Measurements from ENCODE around the gene VENTX.

VENTX gene

DNA sequence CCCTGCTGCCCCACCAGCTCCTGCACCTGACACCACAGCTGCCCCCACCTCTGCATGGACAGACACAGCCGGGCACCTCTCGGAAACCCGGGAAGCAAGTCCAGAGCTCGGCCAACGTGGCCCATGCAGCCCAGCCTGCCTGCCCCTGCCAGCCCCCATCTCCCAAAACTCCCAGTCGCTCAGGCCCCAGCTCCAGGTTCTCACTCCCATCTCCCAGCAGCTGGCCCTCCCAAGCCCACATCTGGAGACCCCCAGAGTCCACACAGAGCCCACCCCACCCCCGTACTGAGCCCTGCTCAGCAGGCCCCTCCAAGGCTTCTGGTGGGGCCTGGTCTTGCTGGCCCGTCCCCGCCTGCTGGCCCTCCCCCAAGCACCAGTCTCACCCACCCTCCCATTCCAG, 39.9 kb upstream of the VENTX start:
- Histone ChIP-seq H3K4me1 (ENCODE audit: control insufficient read depth, insufficient read depth, low read length) (no peaks in the 10 kb centered on the region), H3K27me3 (ENCODE audit: control insufficient read depth, insufficient read depth, low read length) (no peaks in the 10 kb centered on the region), H3K4me3 (ENCODE audit: low read depth, low read length) (no peak overlapping the region), H3K9me3 (ENCODE audit: control insufficient read depth, insufficient read depth, low read length) (no peaks in the 10 kb centered on the region), H3K9ac (ENCODE audit: low read depth, low read length) (no peak overlapping the region), H3K36me3 (ENCODE audit: control insufficient read depth, insufficient read depth, low read length) (peaks cover 15% of the 10 kb centered on the region)

DNA sequence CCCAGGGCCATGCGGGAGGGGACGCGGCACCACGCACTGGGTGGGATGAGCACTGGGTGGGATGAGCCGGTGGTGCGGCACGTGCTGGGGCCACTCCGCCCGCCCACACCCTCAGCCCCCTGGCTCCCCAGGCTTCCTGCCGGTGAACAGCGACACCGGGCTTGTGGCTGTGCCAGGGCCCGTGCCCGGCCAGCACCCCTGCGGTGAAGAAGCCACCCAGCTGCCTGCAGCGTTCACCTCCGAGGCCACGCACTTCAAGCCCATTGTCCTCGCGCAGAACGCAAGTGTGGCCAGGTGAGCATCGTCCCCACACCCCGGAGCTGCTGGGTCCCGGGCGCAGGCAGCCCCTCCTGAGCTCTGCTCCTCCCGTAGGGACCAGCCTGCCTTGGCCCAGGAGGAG, 39.4 kb upstream of the VENTX start:
- H3K9me3 ChIP-seq (ENCODE audit: control insufficient read depth, insufficient read depth, low read length) = no peaks in the 10 kb centered on the region

DNA sequence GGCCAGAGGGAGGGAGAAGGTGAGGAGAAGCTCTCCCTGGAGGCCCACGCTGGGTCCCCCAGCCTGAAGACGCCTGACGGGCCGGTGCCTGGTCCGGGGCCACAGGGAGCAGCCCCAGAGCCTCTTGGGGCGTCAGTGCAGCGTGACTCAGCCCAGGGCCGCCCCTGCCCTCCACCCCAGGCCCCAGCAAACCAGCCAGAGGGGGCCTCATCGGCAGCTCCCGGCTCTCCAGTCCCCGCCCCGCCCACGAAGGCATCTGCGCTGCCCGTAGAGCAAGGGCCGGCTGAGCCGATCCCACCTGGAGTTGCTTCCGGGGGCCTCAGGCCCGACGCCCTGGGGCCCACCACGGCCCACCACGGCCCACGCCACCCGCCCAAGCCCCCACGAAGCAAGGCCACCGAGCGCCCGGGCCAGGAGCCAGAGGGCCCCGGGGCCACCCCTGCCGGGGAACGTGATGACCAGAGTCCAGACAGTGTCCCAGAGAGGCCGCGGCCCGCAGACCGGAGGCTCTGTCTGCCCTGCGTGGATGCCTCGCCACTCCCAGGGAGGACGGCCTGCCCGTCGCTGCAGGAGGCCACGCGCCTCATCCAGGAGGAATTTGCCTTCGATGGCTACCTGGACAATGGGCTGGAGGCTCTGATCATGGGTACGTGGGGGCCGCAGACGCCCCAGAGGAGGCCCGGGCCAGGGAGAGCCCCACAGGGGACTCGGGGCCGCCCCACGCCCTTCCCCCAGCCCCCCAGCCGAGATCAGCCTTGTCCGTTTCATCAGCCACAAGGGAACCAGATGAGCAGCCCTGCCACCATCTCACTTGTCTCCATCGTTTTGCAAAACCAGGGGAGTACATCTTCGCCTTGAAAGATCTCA, 38.8 kb upstream of the VENTX start:
- Histone ChIP-seq H3K4me1 (ENCODE audit: control insufficient read depth, insufficient read depth, low read length) (no peaks in the 10 kb centered on the region), H3K4me3 (ENCODE audit: low read depth, low read length) (no peak overlapping the region), H3K27me3 (ENCODE audit: control insufficient read depth, insufficient read depth, low read length) (no peaks in the 10 kb centered on the region), H3K9me3 (ENCODE audit: control insufficient read depth, insufficient read depth, low read length) (no peaks in the 10 kb centered on the region), H3K36me3 (ENCODE audit: control insufficient read depth, insufficient read depth, low read length) (peaks cover 15% of the 10 kb centered on the region), H3K9ac (ENCODE audit: low read depth, low read length) (no peak overlapping the region)

More for the DNA sequence above, 39.4 kb upstream of the VENTX start:
- Histone ChIP-seq H3K4me3 (ENCODE audit: low read depth, low read length) (no peak overlapping the region), H3K36me3 (ENCODE audit: control insufficient read depth, insufficient read depth, low read length) (peaks cover 15% of the 10 kb centered on the region), H3K27me3 (ENCODE audit: control insufficient read depth, insufficient read depth, low read length) (no peaks in the 10 kb centered on the region), H3K4me1 (ENCODE audit: control insufficient read depth, insufficient read depth, low read length) (no peaks in the 10 kb centered on the region), H3K9ac (ENCODE audit: low read depth, low read length) (no peak overlapping the region)

DNA sequence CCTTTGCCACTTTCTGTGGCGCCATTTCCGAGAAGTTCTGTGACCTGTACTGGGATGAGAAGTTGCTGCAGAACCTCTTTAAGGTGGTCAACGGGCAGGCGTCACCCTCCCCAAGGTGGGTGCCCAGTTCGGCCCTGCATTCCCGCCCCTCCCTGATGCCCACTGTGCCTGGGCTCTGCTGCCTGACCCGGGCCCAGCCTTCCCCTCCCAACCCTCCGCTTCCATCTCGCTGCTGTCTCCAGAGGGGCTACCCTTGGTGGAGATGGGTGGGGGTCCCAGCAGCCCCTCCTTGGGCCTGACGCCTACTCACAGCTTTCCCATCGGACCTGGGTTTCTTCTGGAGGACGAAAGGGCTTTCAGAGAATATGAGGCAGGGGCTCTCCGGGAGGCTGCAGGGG, 38.2 kb upstream of the VENTX start:
- Histone ChIP-seq H3K4me3 (ENCODE audit: low read depth, low read length) (no peak overlapping the region), H3K27me3 (ENCODE audit: control insufficient read depth, insufficient read depth, low read length) (no peaks in the 10 kb centered on the region), H3K9me3 (ENCODE audit: control insufficient read depth, insufficient read depth, low read length) (no peaks in the 10 kb centered on the region), H3K4me1 (ENCODE audit: control insufficient read depth, insufficient read depth, low read length) (no peaks in the 10 kb centered on the region), H3K9ac (ENCODE audit: low read depth, low read length) (no peak overlapping the region), H3K36me3 (ENCODE audit: control insufficient read depth, insufficient read depth, low read length) (peaks cover 18% of the 10 kb centered on the region)

DNA sequence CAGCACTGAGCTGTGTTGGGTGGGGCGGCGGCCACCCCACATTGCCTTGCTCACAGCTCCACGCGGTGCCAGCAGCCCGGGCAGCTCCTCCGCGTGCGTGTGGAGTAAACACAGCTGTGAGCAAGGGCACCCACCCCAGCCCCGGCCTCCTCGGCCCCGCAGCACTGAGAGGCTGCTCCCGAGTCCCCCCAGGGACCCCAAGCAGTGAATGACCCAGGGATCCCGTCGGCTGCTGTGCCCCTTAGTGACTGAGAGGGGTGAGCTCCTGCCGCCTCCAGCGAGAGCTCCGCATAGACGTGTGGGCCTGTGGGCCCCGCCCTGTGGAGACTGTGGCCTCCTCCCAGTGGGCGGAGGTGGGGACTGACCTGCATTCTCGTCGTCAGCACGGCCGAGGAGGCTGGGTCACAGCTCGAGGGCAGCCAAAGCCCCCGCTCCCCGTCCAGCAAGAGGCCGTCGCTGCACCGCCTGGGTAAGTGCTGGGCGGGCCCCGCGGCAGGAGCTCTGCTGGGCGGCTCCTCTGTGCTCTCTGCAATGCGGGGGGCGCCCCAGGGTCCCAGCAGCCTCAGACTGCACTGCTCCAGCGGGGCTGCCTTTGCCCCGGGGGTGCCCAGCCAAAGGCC, 37.6 kb upstream of the VENTX start:
- Histone ChIP-seq H3K9me3 (ENCODE audit: control insufficient read depth, insufficient read depth, low read length) (no peaks in the 10 kb centered on the region), H3K9ac (ENCODE audit: low read depth, low read length) (no peak overlapping the region), H3K4me1 (ENCODE audit: control insufficient read depth, insufficient read depth, low read length) (no peaks in the 10 kb centered on the region), H3K36me3 (ENCODE audit: control insufficient read depth, insufficient read depth, low read length) (peaks cover 18% of the 10 kb centered on the region), H3K4me3 (ENCODE audit: low read depth, low read length) (no peak overlapping the region), H3K27me3 (ENCODE audit: control insufficient read depth, insufficient read depth, low read length) (no peaks in the 10 kb centered on the region)

DNA sequence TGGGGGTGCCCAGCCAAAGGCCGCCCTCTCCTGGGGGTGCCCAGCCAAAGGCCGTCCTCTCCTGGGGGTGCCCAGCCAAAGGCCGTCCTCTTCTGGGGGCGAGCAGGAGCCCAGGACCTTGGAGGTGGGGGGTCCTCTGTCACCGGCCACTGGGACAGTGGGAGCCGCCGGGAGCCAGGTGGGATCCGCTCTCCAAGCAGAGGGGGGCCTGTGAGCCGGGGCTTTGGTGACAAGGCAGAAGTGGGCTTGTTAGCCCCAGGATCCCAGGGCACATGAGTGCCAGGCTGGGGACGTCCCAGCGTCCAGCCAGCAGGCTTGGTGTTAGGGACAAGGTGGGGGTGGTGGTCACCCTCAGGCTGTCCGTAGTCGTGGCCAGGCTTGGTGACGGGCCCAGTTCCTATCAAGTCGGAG, 37.0 kb upstream of the VENTX start:
- Histone ChIP-seq H3K4me3 (ENCODE audit: low read depth, low read length) (no peak overlapping the region), H3K4me1 (ENCODE audit: control insufficient read depth, insufficient read depth, low read length) (no peaks in the 10 kb centered on the region), H3K9ac (ENCODE audit: low read depth, low read length) (no peak overlapping the region), H3K27me3 (ENCODE audit: control insufficient read depth, insufficient read depth, low read length) (no peaks in the 10 kb centered on the region), H3K36me3 (ENCODE audit: control insufficient read depth, insufficient read depth, low read length) (peaks cover 18% of the 10 kb centered on the region), H3K9me3 (ENCODE audit: control insufficient read depth, insufficient read depth, low read length) (no peaks in the 10 kb centered on the region)

DNA sequence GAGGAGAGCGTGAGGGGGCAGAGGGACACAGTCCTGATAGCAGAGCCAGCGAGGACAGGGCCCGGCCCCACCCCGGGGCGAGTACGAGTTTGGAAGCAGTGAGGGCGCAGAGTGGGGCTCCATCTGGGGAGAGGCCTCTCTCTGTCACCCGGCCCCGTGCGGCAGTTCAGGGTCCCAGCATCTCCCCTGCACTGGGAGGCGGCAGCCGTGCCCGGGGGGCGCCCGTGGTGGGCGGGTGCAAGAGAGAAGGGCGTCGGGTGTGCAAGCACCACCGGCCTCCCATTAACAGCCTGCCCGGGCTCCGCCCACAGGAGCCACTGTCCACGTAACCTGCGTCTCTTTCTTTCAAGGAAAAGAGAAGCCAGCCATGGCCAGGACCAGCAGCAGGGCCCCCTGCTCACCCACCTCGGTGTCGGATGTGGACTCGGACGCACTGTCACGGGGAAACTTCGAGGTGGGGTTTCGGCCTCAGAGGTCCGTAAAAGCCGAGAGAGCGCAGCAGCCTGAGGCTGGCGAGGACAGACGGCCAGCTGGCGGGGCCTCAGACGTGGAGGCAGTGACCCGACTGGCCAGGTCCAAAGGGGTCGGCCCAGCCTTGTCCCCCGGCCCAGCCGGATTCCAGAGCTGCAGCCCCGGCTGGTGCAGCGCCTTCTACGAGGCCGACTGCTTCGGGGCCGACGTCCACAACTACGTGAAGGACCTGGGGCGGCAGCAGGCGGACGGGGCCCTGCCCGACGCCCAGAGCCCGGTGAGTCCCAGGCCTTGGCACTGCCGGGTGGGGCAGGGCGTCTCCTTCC, 36.3 kb upstream of the VENTX start:
- Histone ChIP-seq H3K4me3 (ENCODE audit: low read depth, low read length) (no peak overlapping the region), H3K9ac (ENCODE audit: low read depth, low read length) (no peak overlapping the region), H3K9me3 (ENCODE audit: control insufficient read depth, insufficient read depth, low read length) (no peaks in the 10 kb centered on the region), H3K4me1 (ENCODE audit: control insufficient read depth, insufficient read depth, low read length) (no peaks in the 10 kb centered on the region), H3K27me3 (ENCODE audit: control insufficient read depth, insufficient read depth, low read length) (no peaks in the 10 kb centered on the region), H3K36me3 (ENCODE audit: control insufficient read depth, insufficient read depth, low read length) (peaks cover 18% of the 10 kb centered on the region)

DNA sequence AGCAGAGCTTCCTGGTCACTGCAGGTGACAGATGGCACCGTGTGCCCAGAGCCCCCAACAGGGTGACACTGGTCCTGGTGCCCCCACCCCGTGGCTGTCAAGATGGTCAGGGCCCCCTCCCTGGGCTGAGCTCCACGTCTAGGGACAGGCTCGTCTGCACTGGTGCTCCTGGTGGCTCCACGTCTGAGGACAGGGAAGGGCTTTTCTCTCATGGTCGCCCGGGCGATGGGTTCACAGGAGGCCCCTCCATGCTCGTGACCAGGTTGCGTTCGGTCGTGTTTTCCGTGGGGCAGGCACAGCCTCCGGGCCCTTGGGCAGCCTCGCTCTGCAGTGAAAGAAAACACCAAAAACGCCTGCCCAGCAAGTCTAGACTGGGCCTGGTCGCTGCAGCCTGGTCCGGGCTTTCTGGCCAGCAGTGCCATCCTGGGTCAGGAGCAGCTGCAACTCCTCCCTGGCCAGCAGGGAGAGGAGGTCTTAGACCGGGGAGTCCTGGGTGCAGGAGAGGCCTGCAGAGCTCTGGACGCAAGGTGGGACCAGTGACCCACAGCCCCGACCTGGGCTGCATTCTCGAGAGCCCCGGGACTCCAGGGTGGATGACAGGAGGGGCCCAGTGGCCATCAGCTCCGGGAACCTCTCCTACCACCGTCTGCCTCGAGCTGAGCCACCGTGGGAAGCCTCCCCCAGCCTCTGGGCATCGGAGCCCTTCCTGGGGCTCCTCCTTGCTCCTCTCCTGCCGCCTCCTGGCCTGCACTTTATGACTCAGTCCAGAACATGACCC, 35.5 kb upstream of the VENTX start:
- no peaks in the 10 kb centered on the region for H3K27me3 ChIP-seq (ENCODE audit: control insufficient read depth, insufficient read depth, low read length)
- H3K4me3 ChIP-seq (ENCODE audit: low read depth, low read length) = no peak overlapping the region
- H3K4me1 ChIP-seq (ENCODE audit: control insufficient read depth, insufficient read depth, low read length) = no peaks in the 10 kb centered on the region
- peaks cover 18% of the 10 kb centered on the region for H3K36me3 ChIP-seq (ENCODE audit: control insufficient read depth, insufficient read depth, low read length)
- H3K9me3 ChIP-seq (ENCODE audit: control insufficient read depth, insufficient read depth, low read length) = no peaks in the 10 kb centered on the region
- no peak overlapping the region for H3K9ac ChIP-seq (ENCODE audit: low read depth, low read length)

DNA sequence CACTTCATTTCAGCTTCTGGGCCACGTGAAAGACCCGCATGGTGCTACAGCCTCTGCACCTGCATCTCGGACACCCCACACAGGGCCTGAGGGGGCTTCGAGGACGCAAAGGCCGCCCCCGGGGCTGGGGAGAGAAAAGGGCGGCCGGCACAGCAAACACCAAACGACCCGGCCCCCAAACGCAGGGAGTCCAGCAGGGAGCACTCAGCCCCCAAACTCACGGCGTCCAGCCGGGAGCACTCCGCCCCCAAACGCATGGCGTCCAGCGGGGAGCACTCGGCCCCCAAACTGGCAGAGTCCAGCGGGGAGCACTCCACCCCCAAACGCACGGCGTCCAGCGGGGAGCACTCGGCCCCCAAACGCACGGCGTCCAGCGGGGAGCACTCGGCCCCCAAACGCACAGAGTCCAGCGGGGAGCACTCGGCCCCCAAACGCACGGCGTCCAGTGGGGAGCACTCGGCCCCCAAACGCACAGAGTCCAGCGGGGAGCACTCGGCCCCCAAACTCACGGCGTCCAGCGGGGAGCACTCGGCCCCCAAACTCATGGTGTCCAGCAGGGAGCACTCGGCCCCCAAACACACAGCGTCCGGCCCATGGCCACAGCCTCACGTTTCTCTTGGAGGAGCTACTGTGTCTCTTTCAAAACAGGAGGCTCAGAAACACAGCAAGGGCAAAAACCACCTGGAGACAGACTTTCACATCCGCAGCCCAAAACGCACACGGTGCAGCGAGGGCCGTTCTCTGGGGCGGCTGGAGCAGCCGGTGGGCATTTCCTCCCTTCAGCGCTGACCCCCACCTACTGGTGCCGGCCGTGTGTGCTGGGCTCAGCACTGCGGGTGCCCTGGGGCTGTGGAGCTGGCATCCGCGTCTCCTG, 34.6 kb upstream of the VENTX start:
- Histone ChIP-seq H3K9ac (ENCODE audit: low read depth, low read length) (no peak overlapping the region), H3K9me3 (ENCODE audit: control insufficient read depth, insufficient read depth, low read length) (no peaks in the 10 kb centered on the region), H3K27me3 (ENCODE audit: control insufficient read depth, insufficient read depth, low read length) (no peaks in the 10 kb centered on the region)

DNA sequence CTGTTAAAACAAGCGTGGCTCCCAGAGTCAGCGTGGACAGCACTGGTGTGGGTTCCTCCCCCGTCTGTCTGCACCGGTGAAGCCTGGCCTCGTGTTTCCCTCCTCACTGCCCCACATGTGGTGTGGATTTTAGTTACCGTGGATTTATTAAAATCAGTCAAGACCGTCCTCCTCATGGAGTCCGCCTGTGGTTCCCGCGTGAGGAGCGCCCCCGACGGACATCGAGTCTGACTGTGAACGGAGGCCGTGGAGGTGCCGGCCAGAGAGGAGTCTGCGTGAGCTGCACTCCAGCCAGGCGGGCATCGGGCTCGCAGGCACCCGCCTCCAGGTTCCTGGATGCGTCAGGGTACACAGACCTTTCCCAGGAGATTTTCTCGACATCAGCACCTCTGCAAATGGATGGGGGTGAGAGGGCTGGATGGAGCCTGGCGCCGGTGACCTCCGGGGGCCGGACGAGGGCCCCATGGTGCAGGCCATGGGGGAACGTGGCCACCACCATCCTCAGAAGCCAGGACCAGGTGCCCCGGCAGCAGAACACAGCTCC, 33.9 kb upstream of the VENTX start:
- H3K4me1 ChIP-seq (ENCODE audit: control insufficient read depth, insufficient read depth, low read length) = no peaks in the 10 kb centered on the region
- no peaks in the 10 kb centered on the region for H3K27me3 ChIP-seq (ENCODE audit: control insufficient read depth, insufficient read depth, low read length)
- peaks cover 18% of the 10 kb centered on the region for H3K36me3 ChIP-seq (ENCODE audit: control insufficient read depth, insufficient read depth, low read length)
- H3K4me3 ChIP-seq (ENCODE audit: low read depth, low read length) = no peak overlapping the region
- no peak overlapping the region for H3K9ac ChIP-seq (ENCODE audit: low read depth, low read length)
- H3K9me3 ChIP-seq (ENCODE audit: control insufficient read depth, insufficient read depth, low read length) = no peaks in the 10 kb centered on the region

More for the DNA sequence above, 34.6 kb upstream of the VENTX start:
- Histone ChIP-seq H3K4me1 (ENCODE audit: control insufficient read depth, insufficient read depth, low read length) (no peaks in the 10 kb centered on the region), H3K36me3 (ENCODE audit: control insufficient read depth, insufficient read depth, low read length) (peaks cover 18% of the 10 kb centered on the region), H3K4me3 (ENCODE audit: low read depth, low read length) (no peak overlapping the region)
